ENCODE data around the gene UGT1A3.

UGT1A3 gene

GRCh38 chr2:233791151-233791882 lies 62.5 kb downstream of the UGT1A3 start:
- Histone ChIP-seq H3K79me2 (ENCODE audit: insufficient read depth, low read length) (no peaks in the 10 kb centered on the region), H3K4me2 (ENCODE audit: low read length) (no peak overlapping the region), H3K27me3 (ENCODE audit: insufficient read depth, low read length) (no peaks in the 10 kb centered on the region; the same call in 1 of the 2 replicates), H3K4me1 (ENCODE audit: insufficient read depth, low read length, severe bottlenecking) (peaks cover 21% of the 10 kb centered on the region), H3K9ac (ENCODE audit: low read length) (no peak overlapping the region), H2AFZ (ENCODE audit: low read length) (no peak overlapping the region), H3K36me3 (ENCODE audit: insufficient read depth, low read length) (no peaks in the 10 kb centered on the region), H3F3A (ENCODE audit: insufficient read depth, low read length) (no peaks in the 10 kb centered on the region), H4K20me1 (ENCODE audit: insufficient read depth, low read length) (no peaks in the 10 kb centered on the region), H3K9me2 (ENCODE audit: low read depth, low read length) (no peaks in the 10 kb centered on the region), H3K9me3 (ENCODE audit: low read length) (no peaks in the 10 kb centered on the region), H3K27ac (ENCODE audit: low read depth, low read length, poor library complexity, severe bottlenecking) (no peak overlapping the region), H3K4me3 (ENCODE audit: low read depth, low read length, poor library complexity, severe bottlenecking) (no peak overlapping the region)
- TF ChIP-seq EZH2 (IDR thresholded peaks at IDR 0.05; ENCODE audit: borderline replicate concordance, low read length) (no peak), CTCF (IDR thresholded peaks at IDR 0.05; ENCODE audit: low read length) (no peak)

- no peak for TF ChIP-seq CTCF (IDR thresholded peaks at IDR 0.05; ENCODE audit: low read length)
- TF ChIP-seq EZH2 (IDR thresholded peaks at IDR 0.05; ENCODE audit: borderline replicate concordance, low read length) = no peak
- Histone ChIP-seq H3K4me1 (ENCODE audit: insufficient read depth, low read length, severe bottlenecking) (peaks cover 21% of the 10 kb centered on the region), H4K20me1 (ENCODE audit: insufficient read depth, low read length) (no peaks in the 10 kb centered on the region), H3F3A (ENCODE audit: insufficient read depth, low read length) (no peaks in the 10 kb centered on the region), H3K9me2 (ENCODE audit: low read depth, low read length) (no peaks in the 10 kb centered on the region), H3K9ac (ENCODE audit: low read length) (no peak overlapping the region), H3K4me2 (ENCODE audit: low read length) (peak overlapping the region; percentile 44), H3K79me2 (ENCODE audit: insufficient read depth, low read length) (no peaks in the 10 kb centered on the region), H2AFZ (ENCODE audit: low read length) (no peak overlapping the region), H3K36me3 (ENCODE audit: insufficient read depth, low read length) (no peaks in the 10 kb centered on the region), H3K4me3 (ENCODE audit: low read depth, low read length, poor library complexity, severe bottlenecking) (peak overlapping the region; percentile 21), H3K27me3 (ENCODE audit: insufficient read depth, low read length) (no peaks in the 10 kb centered on the region; the same call in 1 of the 2 replicates), H3K9me3 (ENCODE audit: low read length) (no peaks in the 10 kb centered on the region), H3K27ac (ENCODE audit: low read depth, low read length, poor library complexity, severe bottlenecking) (no peak overlapping the region)
These were observed 63.1 kb downstream of the UGT1A3 start for GRCh38 chr2:233791883-233792329.

- no peaks in the 10 kb centered on the region for H3K9me2 ChIP-seq (ENCODE audit: low read depth, low read length)
- H3K4me3 ChIP-seq (ENCODE audit: low read depth, low read length, poor library complexity, severe bottlenecking) = peak overlapping the region; percentile 24
- no peak overlapping the region for H3K9ac ChIP-seq (ENCODE audit: low read length)
- H3K4me2 ChIP-seq (ENCODE audit: low read length) = peak overlapping the region; percentile 44
- no peak overlapping the region for H3K27ac ChIP-seq (ENCODE audit: low read depth, low read length, poor library complexity, severe bottlenecking)
- no peaks in the 10 kb centered on the region for H3K36me3 ChIP-seq (ENCODE audit: insufficient read depth, low read length)
- H4K20me1 ChIP-seq (ENCODE audit: insufficient read depth, low read length) = no peaks in the 10 kb centered on the region
- H3K27me3 ChIP-seq (ENCODE audit: insufficient read depth, low read length) = no peaks in the 10 kb centered on the region; the same call in 1 of the 2 replicates
- TF ChIP-seq EZH2 (IDR thresholded peaks at IDR 0.05; ENCODE audit: borderline replicate concordance, low read length) (no peak), CTCF (IDR thresholded peaks at IDR 0.05; ENCODE audit: low read length) (no peak)
- H3K4me1 ChIP-seq (ENCODE audit: insufficient read depth, low read length, severe bottlenecking) = peaks cover 21% of the 10 kb centered on the region
- no peaks in the 10 kb centered on the region for H3F3A ChIP-seq (ENCODE audit: insufficient read depth, low read length)
- no peaks in the 10 kb centered on the region for H3K79me2 ChIP-seq (ENCODE audit: insufficient read depth, low read length)
- H2AFZ ChIP-seq (ENCODE audit: low read length) = no peak overlapping the region
- H3K9me3 ChIP-seq (ENCODE audit: low read length) = no peaks in the 10 kb centered on the region
These were observed 63.9 kb downstream of the UGT1A3 start for GRCh38 chr2:233792720-233793119.
